PC-9 (cell line): ENCODE results near the gene MSL1. TPM values are rescaled to one million over a fixed set of nuclear protein-coding genes. Genes with fewer than 3 reads are reported as not detected.

Experiments
- BruUV-seq: library from RNA; stranded (reverse); fragments of 400-500 nt; replicated peaks from 2 replicates; lab custom pipeline; 2021; lab: Mats Ljungman, UMichigan
- CTCF ChIA-PET: fragments of 300-600 bp; sonication (Branson Sonifier 250); formaldehyde crosslinking; loops from one replicate; lab custom pipeline; 2022; ENCODE audit warnings: antibody characterized with exemption; lab: Charles Lee
- POLR2A ChIA-PET: fragments of 300-600 bp; sonication (Branson Sonifier 250); formaldehyde crosslinking; loops from one replicate; lab custom pipeline; 2022; ENCODE audit warnings: antibody characterized with exemption; ENCODE audit not compliant: unreplicated experiment; lab: Charles Lee
- DNase-seq, 2 experiments: peaks; one replicate each; pipeline versions ENCODE4 v3.0.0 to v3.0.0-alpha.2; 2015 to 2022; ENCODE audit warnings: mixed read lengths in 1 of 2
- H2AFZ ChIP-seq: fragments of 200-600 bp; sonication (generic); 2 replicates; pipeline ENCODE4 v1.8.1; 2017; ENCODE audit warnings: antibody characterized with exemption
- H3F3A ChIP-seq: fragments of 200-600 bp; sonication (generic); 2 replicates; pipeline ENCODE4 v1.8.1; 2017; ENCODE audit warnings: antibody characterized with exemption, mild to moderate bottlenecking, low read depth; ENCODE audit not compliant: insufficient read depth
- H3K27ac ChIP-seq: fragments of 200-600 bp; sonication (generic); 2 replicates; pipeline ENCODE4 v1.6.1; 2016; ENCODE audit warnings: mixed run types
- H3K27me3 ChIP-seq: fragments of 200-600 bp; sonication (generic); 2 replicates; pipeline ENCODE4 v1.6.1; 2016; ENCODE audit warnings: low read depth, mixed run types; ENCODE audit not compliant: insufficient read depth
- H3K36me3 ChIP-seq: fragments of 200-600 bp; sonication (generic); 2 replicates; pipeline ENCODE4 v1.6.1; 2016; ENCODE audit warnings: low read depth, mixed run types
- H3K4me1 ChIP-seq: fragments of 200-600 bp; sonication (generic); replicated peaks from 2 replicates; pipeline ENCODE4 v1.6.1; 2016; ENCODE audit warnings: mixed run types; ENCODE audit not compliant: insufficient read depth
- H3K4me2 ChIP-seq: fragments of 200-600 bp; sonication (generic); 2 replicates; pipeline ENCODE4 v1.6.1; 2017; ENCODE audit warnings: mixed run types
- H3K4me3 ChIP-seq: fragments of 200-600 bp; sonication (generic); 2 replicates; pipeline ENCODE4 v1.6.1; 2016; ENCODE audit warnings: mixed run types
- H3K79me2 ChIP-seq: fragments of 200-600 bp; sonication (generic); 2 replicates; pipeline ENCODE4 v1.6.1; 2017; ENCODE audit warnings: low read depth, mixed run types
- H3K9me2 ChIP-seq: fragments of 200-600 bp; sonication (generic); 2 replicates; pipeline ENCODE4 v1.8.1; 2017; ENCODE audit warnings: mild to moderate bottlenecking; ENCODE audit not compliant: insufficient read depth
- H3K9me3 ChIP-seq: fragments of 200-600 bp; sonication (generic); 2 replicates; pipeline ENCODE4 v1.8.1; 2016; ENCODE audit warnings: low read depth; ENCODE audit not compliant: insufficient read depth
- H4K20me1 ChIP-seq: fragments of 200-600 bp; sonication (generic); 2 replicates; pipeline ENCODE4 v1.8.1; 2017; ENCODE audit not compliant: insufficient read depth
- CTCF ChIP-seq: fragments of 200-600 bp; sonication (generic); conservative IDR thresholded peaks from 2 replicates; pipeline ENCODE4 v1.6.1; 2017; ENCODE audit warnings: mixed run types, antibody characterized with exemption, mild to moderate bottlenecking, moderate library complexity
- EZH2 ChIP-seq: fragments of 200-600 bp; sonication (generic); IDR thresholded peaks from 2 replicates; pipeline ENCODE4 v1.8.0; 2017; ENCODE audit warnings: antibody characterized with exemption, low read depth
- intact Hi-C: fragments of 100-400 bp; cut with micrococcal nuclease; formaldehyde crosslinking; loops from one replicate; pipeline ENCODE4 v1.10.0; 2022; ENCODE audit not compliant: unreplicated experiment
- total RNA-seq: library from RNA; stranded (reverse); gene quantifications from 2 replicates; pipeline ENCODE4 v1.2.3, GENCODE V29; 2021

Gene MSL1
- total RNA-seq, 1 experiment from 2014 or later, result 61.8 TPM

- ChIA-PET CTCF (interaction anchor here (0.5 to 2.0 kb wide), 16 partner anchors 10 to 1553 kb away, joined by 3 to 20 read pairs (median 5); partner anchors contain the start of gene NR1D1), POLR2A (interaction anchor here (0.6 to 1.3 kb wide), 8 partner anchors 9 to 373 kb away, joined by 3 to 17 read pairs (median 6); partner anchors contain the start of gene NR1D1)
- H3K36me3 ChIP-seq, result no peaks in the 10 kb centered on the region
- H4K20me1 ChIP-seq, result no peaks in the 10 kb centered on the region
- peak overlapping the region; percentile 72 for H2AFZ ChIP-seq
- no peaks in the 10 kb centered on the region for H3K9me2 ChIP-seq
- no peak for TF ChIP-seq EZH2
- TF ChIP-seq CTCF, result peak; percentile 86
- intact Hi-C loops, result loop anchor here (1.0 to 5.0 kb wide), 4 partner anchors 51 to 177 kb away; partner anchors contain the start of gene THRA
- H3F3A ChIP-seq, result peaks cover 28% of the 10 kb centered on the region
- H3K4me1 ChIP-seq, result peaks cover 38% of the 10 kb centered on the region
- DNase-seq, result peak; percentile 88 to 89
- peak overlapping the region; percentile 47; the same call in 1 of the 2 replicates for H3K4me3 ChIP-seq
- no peaks in the 10 kb centered on the region for H3K27me3 ChIP-seq
- H3K9me3 ChIP-seq, result no peaks in the 10 kb centered on the region
- H3K27ac ChIP-seq, result peak overlapping the region; percentile 82
- TSS peak; percentile 70 for BruUV-seq
- H3K4me2 ChIP-seq, result peak overlapping the region; percentile 74
- no peaks in the 10 kb centered on the region for H3K79me2 ChIP-seq
Observed at GRCh38 chr17:40113110-40113906, 8.5 kb upstream of the MSL1 start.

- CTCF ChIA-PET, result interaction anchor here (0.7 to 2.0 kb wide), 10 partner anchors 9 to 100 kb away, joined by 3 to 20 read pairs (median 5); partner anchors contain the start of gene NR1D1
- no peaks in the 10 kb centered on the region for H4K20me1 ChIP-seq
- no peaks in the 10 kb centered on the region for H3K9me3 ChIP-seq
- peak overlapping the region; percentile 74 for H3K4me2 ChIP-seq
- no peaks in the 10 kb centered on the region for H3K79me2 ChIP-seq
- DNase-seq, result no peak
- no peaks in the 10 kb centered on the region for H3K27me3 ChIP-seq
- peaks cover 28% of the 10 kb centered on the region for H3F3A ChIP-seq
- H2AFZ ChIP-seq, result peak overlapping the region; percentile 72
- BruUV-seq, result no TSS peak
- peak overlapping the region; percentile 47; the same call in 1 of the 2 replicates for H3K4me3 ChIP-seq
- POLR2A ChIA-PET, result interaction anchor here (0.6 to 1.3 kb wide), 4 partner anchors 11 to 684 kb away, joined by 3 to 12 read pairs (median 8); partner anchors contain the start of gene NR1D1
- peak overlapping the region; percentile 82 for H3K27ac ChIP-seq
- peaks cover 38% of the 10 kb centered on the region for H3K4me1 ChIP-seq
- intact Hi-C loops, result loop anchor here (1.0 to 5.0 kb wide), 4 partner anchors 52 to 176 kb away; partner anchors contain the start of gene THRA
- no peak for TF ChIP-seq EZH2
- no peak for TF ChIP-seq CTCF
- no peaks in the 10 kb centered on the region for H3K36me3 ChIP-seq
- no peaks in the 10 kb centered on the region for H3K9me2 ChIP-seq
Observed at GRCh38 chr17:40113907-40114245, 7.9 kb upstream of the MSL1 start.

- H2AFZ ChIP-seq, result no peak overlapping the region
- CTCF ChIA-PET, result interaction anchor here (0.7 kb wide), 1 partner anchor 175 kb away, joined by 5 read pairs; no protein-coding TSS in a partner anchor
Observed at GRCh38 chr17:40115101-40115436, 6.7 kb upstream of the MSL1 start.

More at GRCh38 chr17:40115101-40115436, 6.7 kb upstream of the MSL1 start:
- no peaks in the 10 kb centered on the region for H3K9me3 ChIP-seq
- peaks cover 38% of the 10 kb centered on the region for H3K4me1 ChIP-seq
- H3K27ac ChIP-seq, result peak overlapping the region; percentile 82
- no peak for TF ChIP-seq EZH2
- no peak for TF ChIP-seq CTCF
- no peaks in the 10 kb centered on the region for H3K36me3 ChIP-seq
- POLR2A ChIA-PET, result no interaction called here
- BruUV-seq, result no TSS peak
- no peaks in the 10 kb centered on the region for H3K9me2 ChIP-seq
- intact Hi-C loops, result no loop called here
- H4K20me1 ChIP-seq, result no peaks in the 10 kb centered on the region
- H3K4me3 ChIP-seq, result no peak overlapping the region
- H3K27me3 ChIP-seq, result no peaks in the 10 kb centered on the region
- H3K4me2 ChIP-seq, result no peak overlapping the region
- peaks cover 6% of the 10 kb centered on the region; the same call in 1 of the 2 replicates for H3K79me2 ChIP-seq
- peaks cover 28% of the 10 kb centered on the region for H3F3A ChIP-seq
- no peak for DNase-seq
